NT2/D1 (cell line): ENCODE measurements around the gene HOATZ.

Experiments used
- SUZ12 ChIP-seq: IDR thresholded peaks from 2 replicates; pipeline ENCODE4 v1.6.1; 2011; ENCODE audit not compliant: insufficient read length, insufficient read depth; ENCODE audit errors: extremely low read depth
- YY1 ChIP-seq: IDR thresholded peaks from 2 replicates; pipeline ENCODE4 v1.6.1; 2011; ENCODE audit not compliant: insufficient read length, insufficient read depth
- ZNF274 ChIP-seq: IDR thresholded peaks from 2 replicates; pipeline ENCODE4 v1.6.1; 2011; ENCODE audit warnings: mild to moderate bottlenecking, low read depth, low read length

DNA sequence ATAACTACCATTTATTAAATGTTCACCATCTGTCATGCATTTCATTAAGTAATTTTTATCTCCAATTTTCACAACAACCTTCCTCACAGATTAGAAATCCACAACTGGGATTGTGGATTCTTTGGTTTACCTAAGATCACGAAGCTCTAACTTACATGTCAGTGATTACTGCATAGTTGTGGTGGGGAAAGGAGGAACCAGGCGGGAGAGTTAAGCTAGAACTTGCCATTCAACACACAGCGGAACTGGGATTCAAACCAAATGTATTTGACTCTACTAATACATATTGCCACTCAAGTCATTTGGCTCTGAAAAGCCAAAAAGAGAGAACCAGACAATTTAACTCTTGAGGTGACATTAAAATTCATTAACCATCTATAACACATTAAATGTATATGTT lies 15.5 kb downstream of the HOATZ start:
- no peak for TF ChIP-seq ZNF274
- TF ChIP-seq SUZ12: no peak
- no peak for TF ChIP-seq YY1
